Measurements from ENCODE around the gene MEGF8.

GRCh38 chr19:42361545-42361910 lies 36.1 kb downstream of the MEGF8 start:
- TF ChIP-seq RAD21 (IDR thresholded peaks at IDR 0.05) (no peak), CTCF (IDR thresholded peaks at IDR 0.05; ENCODE audit: low read depth, low read length, missing input control) (no peak), HNF4A (conservative IDR thresholded peaks at IDR 0.05) (no peak), ZBTB33 (IDR thresholded peaks at IDR 0.05) (no peak), JUND (IDR thresholded peaks at IDR 0.05) (no peak), GABPA (IDR thresholded peaks at IDR 0.05 in 1 of 2, conservative IDR thresholded peaks at IDR 0.05 in 1 of 2) (no peak), MAX (IDR thresholded peaks at IDR 0.05) (no peak), REST (IDR thresholded peaks at IDR 0.05) (no peak), FOXA1 (IDR thresholded peaks at IDR 0.05) (no peak)

All from liver (tissue), 3 donors.